Panc1 (cell line): ENCODE measurements around the gene SLC35D3.

ENCODE experiments used
- TCF7L2 ChIP-seq: IDR thresholded peaks from 2 replicates; pipeline ENCODE4 v1.6.1; 2011; ENCODE audit warnings: mild to moderate bottlenecking, low read depth, low read length, inconsistent platforms
- TF ChIP-seq, protein P1 (sequence below): fragments of 450-650 bp; IDR thresholded peaks from 2 replicates; pipeline ENCODE4 v1.5.1; 2017; ENCODE audit warnings: mild to moderate bottlenecking

DNA sequence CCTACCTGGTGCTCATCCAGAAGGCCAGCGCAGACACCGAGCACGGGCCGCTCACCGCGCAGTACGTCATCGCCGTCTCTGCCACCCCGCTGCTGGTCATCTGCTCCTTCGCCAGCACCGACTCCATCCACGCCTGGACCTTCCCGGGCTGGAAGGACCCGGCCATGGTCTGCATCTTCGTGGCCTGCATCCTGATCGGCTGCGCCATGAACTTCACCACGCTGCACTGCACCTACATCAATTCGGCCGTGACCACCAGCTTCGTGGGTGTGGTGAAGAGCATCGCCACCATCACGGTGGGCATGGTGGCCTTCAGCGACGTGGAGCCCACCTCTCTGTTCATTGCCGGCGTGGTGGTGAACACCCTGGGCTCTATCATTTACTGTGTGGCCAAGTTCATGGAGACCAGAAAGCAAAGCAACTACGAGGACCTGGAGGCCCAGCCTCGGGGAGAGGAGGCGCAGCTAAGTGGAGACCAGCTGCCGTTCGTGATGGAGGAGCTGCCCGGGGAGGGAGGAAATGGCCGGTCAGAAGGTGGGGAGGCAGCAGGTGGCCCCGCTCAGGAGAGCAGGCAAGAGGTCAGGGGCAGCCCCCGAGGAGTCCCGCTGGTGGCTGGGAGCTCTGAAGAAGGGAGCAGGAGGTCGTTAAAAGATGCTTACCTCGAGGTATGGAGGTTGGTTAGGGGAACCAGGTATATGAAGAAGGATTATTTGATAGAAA, 2.0 kb downstream of the SLC35D3 start:
- TF ChIP-seq, protein P1, sequence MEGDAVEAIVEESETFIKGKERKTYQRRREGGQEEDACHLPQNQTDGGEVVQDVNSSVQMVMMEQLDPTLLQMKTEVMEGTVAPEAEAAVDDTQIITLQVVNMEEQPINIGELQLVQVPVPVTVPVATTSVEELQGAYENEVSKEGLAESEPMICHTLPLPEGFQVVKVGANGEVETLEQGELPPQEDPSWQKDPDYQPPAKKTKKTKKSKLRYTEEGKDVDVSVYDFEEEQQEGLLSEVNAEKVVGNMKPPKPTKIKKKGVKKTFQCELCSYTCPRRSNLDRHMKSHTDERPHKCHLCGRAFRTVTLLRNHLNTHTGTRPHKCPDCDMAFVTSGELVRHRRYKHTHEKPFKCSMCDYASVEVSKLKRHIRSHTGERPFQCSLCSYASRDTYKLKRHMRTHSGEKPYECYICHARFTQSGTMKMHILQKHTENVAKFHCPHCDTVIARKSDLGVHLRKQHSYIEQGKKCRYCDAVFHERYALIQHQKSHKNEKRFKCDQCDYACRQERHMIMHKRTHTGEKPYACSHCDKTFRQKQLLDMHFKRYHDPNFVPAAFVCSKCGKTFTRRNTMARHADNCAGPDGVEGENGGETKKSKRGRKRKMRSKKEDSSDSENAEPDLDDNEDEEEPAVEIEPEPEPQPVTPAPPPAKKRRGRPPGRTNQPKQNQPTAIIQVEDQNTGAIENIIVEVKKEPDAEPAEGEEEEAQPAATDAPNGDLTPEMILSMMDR = no peak
- no peak for TF ChIP-seq TCF7L2
